ENCODE measurements around the gene EPN3.

DNA sequence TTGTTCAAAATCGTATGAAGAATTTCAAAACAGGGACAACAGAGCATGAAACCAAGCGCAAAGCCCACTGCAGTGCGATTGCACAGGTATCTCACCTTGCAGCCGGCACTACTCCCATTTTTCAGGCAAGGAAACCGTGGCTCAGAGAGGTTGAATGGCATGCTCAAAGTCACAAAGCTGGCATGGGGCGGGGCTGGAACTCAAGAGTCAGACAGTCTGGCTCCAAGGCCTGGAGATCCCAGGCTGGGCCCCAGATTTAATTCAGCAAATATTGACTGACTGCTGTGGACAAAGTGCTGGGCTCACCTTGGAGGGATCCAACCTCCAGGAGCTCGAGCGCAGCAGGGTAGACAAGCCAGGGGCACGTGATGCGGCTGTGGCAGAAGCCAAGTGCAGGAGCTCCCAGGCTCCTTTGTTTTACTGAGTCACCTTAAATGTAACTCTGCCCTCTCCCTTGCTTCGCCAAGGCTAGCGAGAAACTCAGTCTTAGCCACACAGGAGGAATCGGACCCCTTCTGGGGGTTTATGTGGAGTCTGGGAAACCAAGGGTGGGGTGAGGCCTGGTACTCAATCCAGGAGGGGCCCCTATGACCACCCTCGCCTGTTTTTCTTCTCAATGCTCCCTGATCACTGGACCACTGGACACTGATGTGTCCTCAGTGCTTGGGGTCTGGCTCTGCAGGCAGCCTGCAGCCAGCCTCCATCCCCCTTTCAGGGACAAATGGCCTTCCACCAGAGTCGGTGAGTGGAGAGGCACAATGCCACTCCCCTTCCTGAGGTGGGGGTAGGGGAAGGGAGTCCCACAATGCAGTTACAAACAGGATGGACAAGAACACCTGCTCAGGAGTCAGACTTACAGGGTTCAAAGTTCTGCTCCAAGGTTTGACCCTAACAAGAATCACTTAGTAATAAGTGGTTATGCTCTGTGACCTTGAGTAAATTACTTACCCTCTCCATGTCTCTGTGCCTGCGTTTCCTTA lies 10.6 kb downstream of the EPN3 start:
- TF ChIP-seq, protein P1, sequence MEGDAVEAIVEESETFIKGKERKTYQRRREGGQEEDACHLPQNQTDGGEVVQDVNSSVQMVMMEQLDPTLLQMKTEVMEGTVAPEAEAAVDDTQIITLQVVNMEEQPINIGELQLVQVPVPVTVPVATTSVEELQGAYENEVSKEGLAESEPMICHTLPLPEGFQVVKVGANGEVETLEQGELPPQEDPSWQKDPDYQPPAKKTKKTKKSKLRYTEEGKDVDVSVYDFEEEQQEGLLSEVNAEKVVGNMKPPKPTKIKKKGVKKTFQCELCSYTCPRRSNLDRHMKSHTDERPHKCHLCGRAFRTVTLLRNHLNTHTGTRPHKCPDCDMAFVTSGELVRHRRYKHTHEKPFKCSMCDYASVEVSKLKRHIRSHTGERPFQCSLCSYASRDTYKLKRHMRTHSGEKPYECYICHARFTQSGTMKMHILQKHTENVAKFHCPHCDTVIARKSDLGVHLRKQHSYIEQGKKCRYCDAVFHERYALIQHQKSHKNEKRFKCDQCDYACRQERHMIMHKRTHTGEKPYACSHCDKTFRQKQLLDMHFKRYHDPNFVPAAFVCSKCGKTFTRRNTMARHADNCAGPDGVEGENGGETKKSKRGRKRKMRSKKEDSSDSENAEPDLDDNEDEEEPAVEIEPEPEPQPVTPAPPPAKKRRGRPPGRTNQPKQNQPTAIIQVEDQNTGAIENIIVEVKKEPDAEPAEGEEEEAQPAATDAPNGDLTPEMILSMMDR (conservative IDR thresholded peaks at IDR 0.05; ENCODE audit: low read depth, low read length): no peak
- TF ChIP-seq EZH2 (IDR thresholded peaks at IDR 0.05; ENCODE audit: borderline replicate concordance, low read depth, low read length, poor library complexity, severe bottlenecking): no peak

Data from A673 (cell line).